WTC11 (cell line): Measurements from ENCODE around the gene NEU2. TPM values are rescaled to one million over a fixed set of nuclear protein-coding genes. Genes with fewer than 3 reads are reported as not detected.

Experiments used
- ATAC-seq: fragments of 200-7000 bp; cut with Tn5 transposase; 2 replicates; pipeline ENCODE4 v1.10.0; 2021; ENCODE audit warnings: mild to moderate bottlenecking, moderate library complexity
- CTCF ChIA-PET: fragments of 300-600 bp; sonication (Branson Sonifier 250); formaldehyde crosslinking; loops from one replicate; lab custom pipeline; 2021; ENCODE audit warnings: antibody characterized with exemption; lab: Charles Lee
- POLR2A ChIA-PET: fragments of 350-600 bp; sonication (Branson Sonifier 250); formaldehyde crosslinking; loops from one replicate; lab custom pipeline; 2021; ENCODE audit warnings: antibody characterized with exemption; lab: Charles Lee
- DNase-seq: peaks from one replicate; pipeline ENCODE4 v3.0.0; 2021; ENCODE audit warnings: low spot score
- H3K27ac Mint-ChIP-seq: 2 replicates; pipeline ENCODE4 v1.8.0; 2021; ENCODE audit warnings: mixed read lengths
- H3K27me3 Mint-ChIP-seq: 2 replicates; pipeline ENCODE4 v1.8.0; 2021; ENCODE audit warnings: low read depth, mild to moderate bottlenecking, moderate library complexity, mixed read lengths
- H3K36me3 Mint-ChIP-seq: 2 replicates; pipeline ENCODE4 v1.8.0; 2021; ENCODE audit warnings: mixed read lengths
- H3K4me1 Mint-ChIP-seq: 2 replicates; pipeline ENCODE4 v1.8.0; 2022; ENCODE audit warnings: mixed read lengths
- H3K4me3 Mint-ChIP-seq: 2 replicates; pipeline ENCODE4 v1.8.0; 2021; ENCODE audit warnings: mild to moderate bottlenecking, moderate library complexity, mixed read lengths
- H3K9me3 Mint-ChIP-seq: 2 replicates; pipeline ENCODE4 v1.8.0; 2021; ENCODE audit warnings: mixed read lengths
- AFF4 ChIP-seq: sonication (generic); formaldehyde crosslinking; IDR thresholded peaks from 2 replicates; pipeline ENCODE4 v1.8.1; 2023; ENCODE audit warnings: mild to moderate bottlenecking, missing genetic modification reagents, borderline replicate concordance
- CBFB ChIP-seq: sonication (generic); formaldehyde crosslinking; IDR thresholded peaks from 2 replicates; pipeline ENCODE4 v1.8.1; 2022; ENCODE audit warnings: mild to moderate bottlenecking, low read depth, missing genetic modification reagents
- CREM ChIP-seq: sonication (generic); formaldehyde crosslinking; IDR thresholded peaks from 2 replicates; pipeline ENCODE4 v1.8.1; 2022; ENCODE audit warnings: mild to moderate bottlenecking, missing genetic modification reagents, moderate library complexity
- EMX1 ChIP-seq: fragments of 250-450 bp; sonication (Bioruptor Pico); IDR thresholded peaks from 2 replicates; pipeline ENCODE4 v1.8.0; 2021; ENCODE audit warnings: mild to moderate bottlenecking
- FOXK1 ChIP-seq: sonication (generic); formaldehyde crosslinking; IDR thresholded peaks from 2 replicates; pipeline ENCODE4 v1.8.0; 2022; ENCODE audit warnings: mild to moderate bottlenecking, moderate library complexity, missing genetic modification reagents
- FOXP4 ChIP-seq: sonication (generic); formaldehyde crosslinking; IDR thresholded peaks from 2 replicates; pipeline ENCODE4 v1.8.0; 2022; ENCODE audit warnings: mild to moderate bottlenecking, missing genetic modification reagents
- GRHL2 ChIP-seq: fragments of 250-450 bp; sonication (Bioruptor Pico); IDR thresholded peaks from 2 replicates; pipeline ENCODE4 v1.8.0; 2022; ENCODE audit warnings: mild to moderate bottlenecking, moderate library complexity; ENCODE audit not compliant: insufficient replicate concordance, severe bottlenecking
- IRF2 ChIP-seq: sonication (generic); formaldehyde crosslinking; IDR thresholded peaks from 2 replicates; pipeline ENCODE4 v1.8.0; 2022; ENCODE audit warnings: low read depth, missing genetic modification reagents, borderline replicate concordance
- KAT7 ChIP-seq: sonication (generic); formaldehyde crosslinking; IDR thresholded peaks from 2 replicates; pipeline ENCODE4 v1.8.1; 2023; ENCODE audit warnings: missing genetic modification reagents, mild to moderate bottlenecking, borderline replicate concordance
- MXD4 ChIP-seq: fragments of 250-450 bp; sonication (Bioruptor Pico); IDR thresholded peaks from 2 replicates; pipeline ENCODE4 v1.8.0; 2021; ENCODE audit warnings: mild to moderate bottlenecking, moderate library complexity, borderline replicate concordance
- MYBL2 ChIP-seq: sonication (generic); formaldehyde crosslinking; IDR thresholded peaks from 2 replicates; pipeline ENCODE4 v1.8.1; 2023; ENCODE audit warnings: mild to moderate bottlenecking, moderate library complexity, missing genetic modification reagents
- NFE2L1 ChIP-seq: sonication (generic); formaldehyde crosslinking; IDR thresholded peaks from 2 replicates; pipeline ENCODE4 v1.8.1; 2023; ENCODE audit warnings: missing genetic modification reagents
- ZMAT4 ChIP-seq: fragments of 250-450 bp; sonication (Bioruptor Pico); IDR thresholded peaks from 2 replicates; pipeline ENCODE4 v1.9.0; 2021; ENCODE audit warnings: mild to moderate bottlenecking
- ZNF232 ChIP-seq: sonication (generic); formaldehyde crosslinking; IDR thresholded peaks from 2 replicates; pipeline ENCODE4 v1.8.0; 2022; ENCODE audit warnings: mild to moderate bottlenecking, missing genetic modification reagents
- ZNF396 ChIP-seq: fragments of 250-450 bp; sonication (Bioruptor Pico); IDR thresholded peaks from 2 replicates; pipeline ENCODE4 v1.8.0; 2021; ENCODE audit warnings: mild to moderate bottlenecking, moderate library complexity, borderline replicate concordance
- ZNF423 ChIP-seq: fragments of 250-450 bp; sonication (Bioruptor Pico); IDR thresholded peaks from 2 replicates; pipeline ENCODE4 v2.1.2; 2022; ENCODE audit warnings: mild to moderate bottlenecking, moderate library complexity
- total RNA-seq: library from RNA; stranded (reverse); gene quantifications from 3 replicates; pipeline ENCODE4 v1.2.3, GENCODE V29; 2021
- TF ChIP-seq, protein P1 (sequence below): sonication (generic); formaldehyde crosslinking; IDR thresholded peaks from 2 replicates; pipeline ENCODE4 v1.8.1; 2022; ENCODE audit warnings: mild to moderate bottlenecking, missing genetic modification reagents, moderate library complexity, borderline replicate concordance
- TF ChIP-seq, protein P2 (sequence below): sonication (generic); formaldehyde crosslinking; IDR thresholded peaks from 2 replicates; pipeline ENCODE4 v1.8.1; 2022; ENCODE audit warnings: low read depth, missing genetic modification reagents, borderline replicate concordance
- TF ChIP-seq, protein P3 (sequence below): fragments of 250-450 bp; sonication (Bioruptor Pico); conservative IDR thresholded peaks from 2 replicates; pipeline ENCODE4 v1.9.0; 2021; ENCODE audit warnings: mild to moderate bottlenecking
- TF ChIP-seq, protein P4 (sequence below): fragments of 250-450 bp; sonication (Bioruptor Pico); IDR thresholded peaks from 2 replicates; pipeline ENCODE4 v1.9.0; 2021; ENCODE audit warnings: moderate library complexity, mild to moderate bottlenecking, inconsistent platforms, borderline replicate concordance
- TF ChIP-seq, protein P5 (sequence below): sonication (generic); formaldehyde crosslinking; IDR thresholded peaks from 2 replicates; pipeline ENCODE4 v1.8.1; 2023; ENCODE audit warnings: mild to moderate bottlenecking, moderate library complexity, missing genetic modification reagents

Gene NEU2
- total RNA-seq, 1 experiment from 2014 or later: not detected

DNA sequence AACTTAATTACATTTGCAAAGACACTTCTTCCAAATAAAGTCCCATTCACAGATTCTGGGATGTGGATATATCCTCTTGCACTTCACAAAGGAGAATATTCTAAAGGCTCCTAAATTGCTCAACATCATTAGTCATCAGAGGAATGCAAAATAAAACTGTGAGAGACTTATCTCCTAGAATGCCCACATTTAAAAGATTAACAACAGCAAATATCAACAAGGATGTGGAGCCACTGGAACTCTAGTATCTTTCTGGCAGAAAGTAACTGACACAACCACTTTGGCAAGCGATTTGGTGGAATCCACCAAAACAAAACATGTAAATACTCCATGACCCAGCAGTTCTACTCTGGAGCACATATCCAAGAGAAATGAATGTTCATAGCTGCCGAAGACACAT lies 4.6 kb downstream of the NEU2 start (continued):
- TF ChIP-seq, protein P1, sequence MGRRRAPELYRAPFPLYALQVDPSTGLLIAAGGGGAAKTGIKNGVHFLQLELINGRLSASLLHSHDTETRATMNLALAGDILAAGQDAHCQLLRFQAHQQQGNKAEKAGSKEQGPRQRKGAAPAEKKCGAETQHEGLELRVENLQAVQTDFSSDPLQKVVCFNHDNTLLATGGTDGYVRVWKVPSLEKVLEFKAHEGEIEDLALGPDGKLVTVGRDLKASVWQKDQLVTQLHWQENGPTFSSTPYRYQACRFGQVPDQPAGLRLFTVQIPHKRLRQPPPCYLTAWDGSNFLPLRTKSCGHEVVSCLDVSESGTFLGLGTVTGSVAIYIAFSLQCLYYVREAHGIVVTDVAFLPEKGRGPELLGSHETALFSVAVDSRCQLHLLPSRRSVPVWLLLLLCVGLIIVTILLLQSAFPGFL (CRISPR knock-in tag): no peak
- TF ChIP-seq CBFB (CRISPR knock-in tag) (no peak), MXD4 (no peak), NFE2L1 (CRISPR knock-in tag) (no peak), CREM (no peak), FOXP4 (CRISPR knock-in tag) (no peak), GRHL2 (CRISPR knock-in tag) (no peak), ZNF396 (no peak), ZMAT4 (no peak), ZNF423 (CRISPR knock-in tag) (no peak), KAT7 (no peak), MYBL2 (CRISPR knock-in tag) (no peak)
- TF ChIP-seq, protein P2, sequence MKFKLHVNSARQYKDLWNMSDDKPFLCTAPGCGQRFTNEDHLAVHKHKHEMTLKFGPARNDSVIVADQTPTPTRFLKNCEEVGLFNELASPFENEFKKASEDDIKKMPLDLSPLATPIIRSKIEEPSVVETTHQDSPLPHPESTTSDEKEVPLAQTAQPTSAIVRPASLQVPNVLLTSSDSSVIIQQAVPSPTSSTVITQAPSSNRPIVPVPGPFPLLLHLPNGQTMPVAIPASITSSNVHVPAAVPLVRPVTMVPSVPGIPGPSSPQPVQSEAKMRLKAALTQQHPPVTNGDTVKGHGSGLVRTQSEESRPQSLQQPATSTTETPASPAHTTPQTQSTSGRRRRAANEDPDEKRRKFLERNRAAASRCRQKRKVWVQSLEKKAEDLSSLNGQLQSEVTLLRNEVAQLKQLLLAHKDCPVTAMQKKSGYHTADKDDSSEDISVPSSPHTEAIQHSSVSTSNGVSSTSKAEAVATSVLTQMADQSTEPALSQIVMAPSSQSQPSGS: no peak
- TF ChIP-seq, protein P3, sequence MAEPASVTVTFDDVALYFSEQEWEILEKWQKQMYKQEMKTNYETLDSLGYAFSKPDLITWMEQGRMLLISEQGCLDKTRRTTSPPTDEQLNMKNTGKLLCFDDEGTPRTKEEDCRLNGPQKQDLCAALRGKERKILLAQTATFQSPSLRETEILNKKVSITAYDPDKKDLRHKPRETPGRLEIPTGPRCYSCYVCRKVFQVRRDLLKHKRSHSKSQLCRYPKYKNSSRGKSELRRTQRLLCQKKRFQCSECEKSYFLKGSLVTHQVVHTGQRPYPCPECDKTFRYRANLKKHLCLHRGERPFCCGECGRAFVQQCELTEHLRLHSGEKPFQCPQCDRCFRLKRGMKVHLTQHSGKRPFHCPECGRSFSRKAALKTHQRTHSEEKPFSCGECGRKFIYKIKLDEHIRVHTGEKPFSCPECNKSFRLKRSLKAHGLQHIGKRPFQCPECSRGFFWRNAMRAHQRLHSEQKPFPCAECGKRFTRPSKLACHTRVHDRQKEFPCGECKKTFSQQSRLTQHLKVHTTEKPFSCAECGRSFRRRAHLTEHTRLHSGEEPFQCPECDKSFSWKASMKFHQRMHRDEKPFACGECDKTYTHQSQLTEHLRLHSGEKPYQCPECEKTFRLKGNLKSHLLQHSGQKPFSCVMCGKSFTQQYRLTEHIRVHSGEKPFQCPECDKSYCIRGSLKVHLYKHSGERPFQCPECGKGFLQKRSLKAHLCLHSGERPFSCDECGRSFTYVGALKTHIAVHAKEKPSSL: no peak

DNA sequence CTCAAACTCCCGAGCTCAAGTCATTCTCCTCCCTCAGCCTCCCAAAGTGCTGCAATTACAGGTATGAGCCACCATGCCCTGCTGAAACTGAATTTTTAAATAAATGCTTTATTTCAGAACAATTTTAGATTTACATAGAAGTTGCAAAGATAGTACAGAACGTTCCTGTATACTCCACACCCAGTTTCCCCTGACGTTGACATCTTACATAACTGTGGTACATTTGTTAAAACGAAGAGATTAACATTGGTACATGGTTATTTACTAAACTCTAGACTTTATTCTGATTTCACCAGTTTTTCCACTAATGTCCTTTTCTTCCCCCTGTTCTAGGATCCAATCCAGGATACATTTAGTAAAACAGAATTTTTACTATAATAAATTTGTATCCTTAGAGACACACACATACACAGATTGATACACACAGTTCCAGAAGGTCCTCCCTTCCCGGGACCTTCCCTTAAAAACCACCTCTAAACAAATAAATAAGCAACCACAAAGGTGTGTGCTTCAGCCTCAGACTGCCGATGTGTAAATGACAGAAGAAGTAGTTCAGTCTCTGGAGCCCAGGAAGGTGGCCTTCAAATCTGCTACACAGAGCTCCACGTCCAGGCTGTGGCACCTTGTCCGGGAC lies 6.9 kb downstream of the NEU2 start:
- Mint-ChIP-seq H3K4me1 (no peaks in the 10 kb centered on the region), H3K27me3 (no peaks in the 10 kb centered on the region), H3K27ac (no peak overlapping the region), H3K9me3 (no peaks in the 10 kb centered on the region), H3K4me3 (no peak overlapping the region), H3K36me3 (no peaks in the 10 kb centered on the region)
- ChIA-PET CTCF (interaction anchor here (0.7 to 1.0 kb wide), 5 partner anchors 8 to 319 kb away, joined by 3 to 18 read pairs (median 5); no protein-coding TSS in a partner anchor), POLR2A (no interaction called here)
- DNase-seq (no peak), ATAC-seq (no peak)
- TF ChIP-seq ZNF232 (CRISPR knock-in tag): no peak
- TF ChIP-seq, protein P4, sequence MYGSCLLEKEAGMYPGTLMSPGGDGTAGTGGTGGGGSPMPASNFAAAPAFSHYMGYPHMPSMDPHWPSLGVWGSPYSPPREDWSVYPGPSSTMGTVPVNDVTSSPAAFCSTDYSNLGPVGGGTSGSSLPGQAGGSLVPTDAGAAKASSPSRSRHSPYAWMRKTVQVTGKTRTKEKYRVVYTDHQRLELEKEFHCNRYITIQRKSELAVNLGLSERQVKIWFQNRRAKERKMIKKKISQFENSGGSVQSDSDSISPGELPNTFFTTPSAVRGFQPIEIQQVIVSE (CRISPR knock-in tag): no peak
- TF ChIP-seq FOXK1 (CRISPR knock-in tag): no peak
- TF ChIP-seq AFF4 (CRISPR knock-in tag): no peak
- no peak for TF ChIP-seq IRF2 (CRISPR knock-in tag)
- TF ChIP-seq, protein P1 (CRISPR knock-in tag): no peak
- no peak for TF ChIP-seq EMX1 (CRISPR knock-in tag)
- TF ChIP-seq, protein P5, sequence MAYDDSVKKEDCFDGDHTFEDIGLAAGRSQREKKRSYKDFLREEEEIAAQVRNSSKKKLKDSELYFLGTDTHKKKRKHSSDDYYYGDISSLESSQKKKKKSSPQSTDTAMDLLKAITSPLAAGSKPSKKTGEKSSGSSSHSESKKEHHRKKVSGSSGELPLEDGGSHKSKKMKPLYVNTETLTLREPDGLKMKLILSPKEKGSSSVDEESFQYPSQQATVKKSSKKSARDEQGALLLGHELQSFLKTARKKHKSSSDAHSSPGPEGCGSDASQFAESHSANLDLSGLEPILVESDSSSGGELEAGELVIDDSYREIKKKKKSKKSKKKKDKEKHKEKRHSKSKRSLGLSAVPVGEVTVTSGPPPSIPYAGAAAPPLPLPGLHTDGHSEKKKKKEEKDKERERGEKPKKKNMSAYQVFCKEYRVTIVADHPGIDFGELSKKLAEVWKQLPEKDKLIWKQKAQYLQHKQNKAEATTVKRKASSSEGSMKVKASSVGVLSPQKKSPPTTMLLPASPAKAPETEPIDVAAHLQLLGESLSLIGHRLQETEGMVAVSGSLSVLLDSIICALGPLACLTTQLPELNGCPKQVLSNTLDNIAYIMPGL (CRISPR knock-in tag): no peak
- TF ChIP-seq, all 79 proteins: peak for 0
